Neural progenitor cell (in vitro differentiated cells): ENCODE measurements around the gene UBE2I. TPM values are rescaled to one million over a fixed set of nuclear protein-coding genes. Genes with fewer than 3 reads are reported as not detected.

ENCODE experiments used
- DNase-seq: peaks from one replicate; pipeline ENCODE4 v3.0.0-alpha.2; 2016; ENCODE audit warnings: low spot score
- H2AFZ ChIP-seq: fragments of 200-600 bp; sonication (generic); replicated peaks from 2 replicates; pipeline ENCODE4 v1.6.1; 2016; ENCODE audit warnings: antibody characterized with exemption
- H3F3A ChIP-seq: fragments of 200-600 bp; sonication (generic); 2 replicates; pipeline ENCODE4 v1.6.1; 2016; ENCODE audit warnings: antibody characterized with exemption, low read depth
- H3K27ac ChIP-seq: fragments of 200-600 bp; sonication (generic); 2 replicates; pipeline ENCODE4 v1.5.1; 2016; ENCODE audit warnings: mild to moderate bottlenecking
- H3K27me3 ChIP-seq: fragments of 200-600 bp; sonication (generic); 2 replicates; pipeline ENCODE4 v1.6.1; 2016; ENCODE audit warnings: mild to moderate bottlenecking, moderate library complexity
- H3K36me3 ChIP-seq: fragments of 200-600 bp; sonication (generic); 2 replicates; pipeline ENCODE4 v1.5.1; 2016
- H3K4me1 ChIP-seq: fragments of 200-600 bp; sonication (generic); 2 replicates; pipeline ENCODE4 v1.6.1; 2016; ENCODE audit warnings: mixed run types
- H3K4me2 ChIP-seq: fragments of 200-600 bp; sonication (generic); 2 replicates; pipeline ENCODE4 v1.6.1; 2016
- H3K4me3 ChIP-seq: fragments of 200-600 bp; sonication (generic); 2 replicates; pipeline ENCODE4 v1.5.1; 2016
- H3K79me2 ChIP-seq: fragments of 200-600 bp; sonication (generic); 2 replicates; pipeline ENCODE4 v1.6.1; 2016; ENCODE audit warnings: low read depth
- H3K9ac ChIP-seq: fragments of 200-600 bp; sonication (generic); 2 replicates; pipeline ENCODE4 v1.6.1; 2016
- H3K9me3 ChIP-seq: fragments of 200-600 bp; sonication (generic); 2 replicates; pipeline ENCODE4 v1.5.1; 2016; ENCODE audit warnings: low read depth
- H4K20me1 ChIP-seq: fragments of 200-600 bp; sonication (generic); 2 replicates; pipeline ENCODE4 v1.6.1; 2016; ENCODE audit warnings: low read depth
- H3K27ac Mint-ChIP-seq: 3 replicates; pipeline ENCODE4 v1.8.0; 2021; ENCODE audit warnings: mixed read lengths
- H3K27me3 Mint-ChIP-seq: 2 replicates; pipeline ENCODE4 v1.8.0; 2022; ENCODE audit warnings: low read depth, mild to moderate bottlenecking, inconsistent platforms, moderate library complexity, mixed read lengths; ENCODE audit not compliant: insufficient read depth
- H3K36me3 Mint-ChIP-seq: 3 replicates; pipeline ENCODE4 v1.8.0; 2021; ENCODE audit warnings: mixed read lengths
- H3K4me1 Mint-ChIP-seq: 3 replicates; pipeline ENCODE4 v1.8.0; 2021; ENCODE audit warnings: mixed read lengths
- H3K4me3 Mint-ChIP-seq: 3 replicates; pipeline ENCODE4 v1.8.0; 2021; ENCODE audit warnings: mild to moderate bottlenecking, moderate library complexity, mixed read lengths
- H3K9me3 Mint-ChIP-seq: 3 replicates; pipeline ENCODE4 v1.8.0; 2020; ENCODE audit warnings: mixed read lengths
- CTCF ChIP-seq: fragments of 200-600 bp; sonication (generic); IDR thresholded peaks from 2 replicates; pipeline ENCODE4 v1.5.1; 2017; ENCODE audit warnings: antibody characterized with exemption, mild to moderate bottlenecking
- EZH2 ChIP-seq: fragments of 200-600 bp; sonication (generic); IDR thresholded peaks from 2 replicates; pipeline ENCODE4 v1.6.1; 2017; ENCODE audit warnings: antibody characterized with exemption, mild to moderate bottlenecking, moderate library complexity
- EZH2phosphoT487 ChIP-seq: fragments of 200-600 bp; sonication (generic); IDR thresholded peaks from 2 replicates; pipeline ENCODE4 v1.6.1; 2017; ENCODE audit warnings: antibody characterized with exemption
- total RNA-seq: library from RNA; depleted of rRNA; stranded (reverse); fragments of >200 nt; gene quantifications from 2 replicates; pipeline ENCODE4 v1.2.3, GENCODE V29; 2015; ENCODE audit warnings: low replicate concordance

Gene UBE2I
- total RNA-seq, 1 donor from 2014 or later: 239 TPM

GRCh38 chr16:1280783-1281182 is 28.7 kb upstream of the UBE2I start:
- no peak for DNase-seq
- H3K4me2 ChIP-seq: no peak overlapping the region

DNA sequence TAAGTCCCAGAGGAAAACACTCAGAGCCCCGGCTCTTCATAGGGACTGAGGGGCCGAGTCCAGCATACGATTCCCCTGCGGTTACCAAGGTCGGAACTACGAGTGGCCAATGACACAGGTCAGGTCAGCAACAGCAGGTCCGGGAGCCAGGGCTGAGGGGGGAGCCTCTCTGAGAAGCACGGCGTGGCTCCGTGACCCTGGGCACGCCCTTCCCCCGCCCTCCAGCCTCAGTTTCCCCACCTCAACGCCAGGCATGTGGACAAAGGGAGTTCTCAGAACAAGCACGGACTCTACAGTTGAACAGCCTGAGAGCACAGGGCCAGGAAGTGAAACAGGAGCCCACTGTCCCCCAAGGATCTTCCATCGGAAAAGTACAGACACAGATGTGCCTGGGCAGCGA is 27.9 kb upstream of the UBE2I start:
- Histone ChIP-seq H3K36me3 (no peaks in the 10 kb centered on the region), H3K79me2 (no peaks in the 10 kb centered on the region), H3K4me1 (peaks cover 14% of the 10 kb centered on the region), H3F3A (peaks cover 6% of the 10 kb centered on the region), H3K9ac (no peak overlapping the region), H4K20me1 (no peaks in the 10 kb centered on the region), H3K4me3 (no peak overlapping the region), H3K27me3 (peaks cover 3% of the 10 kb centered on the region), H3K9me3 (no peaks in the 10 kb centered on the region), H3K27ac (no peak overlapping the region), H2AFZ (no peak overlapping the region), H3K4me2 (no peak overlapping the region)
- DNase-seq: no peak
- TF ChIP-seq EZH2 (no peak), EZH2phosphoT487 (no peak)
- Mint-ChIP-seq H3K36me3 (no peaks in the 10 kb centered on the region), H3K4me3 (no peak overlapping the region), H3K4me1 (peaks cover 10% of the 10 kb centered on the region), H3K27me3 (peaks cover 3% of the 10 kb centered on the region), H3K27ac (no peak overlapping the region), H3K9me3 (no peaks in the 10 kb centered on the region)

More at GRCh38 chr16:1280783-1281182, 28.7 kb upstream of the UBE2I start:
- Histone ChIP-seq H3F3A (peaks cover 6% of the 10 kb centered on the region), H3K79me2 (no peaks in the 10 kb centered on the region), H4K20me1 (no peaks in the 10 kb centered on the region), H3K4me1 (peaks cover 14% of the 10 kb centered on the region), H3K4me3 (no peak overlapping the region), H3K9ac (no peak overlapping the region), H3K27ac (no peak overlapping the region), H3K9me3 (no peaks in the 10 kb centered on the region), H2AFZ (no peak overlapping the region), H3K36me3 (no peaks in the 10 kb centered on the region), H3K27me3 (no peaks in the 10 kb centered on the region)
- H3K9me3 Mint-ChIP-seq: no peaks in the 10 kb centered on the region
- H3K27ac Mint-ChIP-seq: no peak overlapping the region
- peaks cover 3% of the 10 kb centered on the region for H3K27me3 Mint-ChIP-seq
- peaks cover 10% of the 10 kb centered on the region for H3K4me1 Mint-ChIP-seq
- no peaks in the 10 kb centered on the region for H3K36me3 Mint-ChIP-seq
- H3K4me3 Mint-ChIP-seq: no peak overlapping the region
- TF ChIP-seq CTCF (no peak), EZH2 (no peak), EZH2phosphoT487 (no peak)

DNA sequence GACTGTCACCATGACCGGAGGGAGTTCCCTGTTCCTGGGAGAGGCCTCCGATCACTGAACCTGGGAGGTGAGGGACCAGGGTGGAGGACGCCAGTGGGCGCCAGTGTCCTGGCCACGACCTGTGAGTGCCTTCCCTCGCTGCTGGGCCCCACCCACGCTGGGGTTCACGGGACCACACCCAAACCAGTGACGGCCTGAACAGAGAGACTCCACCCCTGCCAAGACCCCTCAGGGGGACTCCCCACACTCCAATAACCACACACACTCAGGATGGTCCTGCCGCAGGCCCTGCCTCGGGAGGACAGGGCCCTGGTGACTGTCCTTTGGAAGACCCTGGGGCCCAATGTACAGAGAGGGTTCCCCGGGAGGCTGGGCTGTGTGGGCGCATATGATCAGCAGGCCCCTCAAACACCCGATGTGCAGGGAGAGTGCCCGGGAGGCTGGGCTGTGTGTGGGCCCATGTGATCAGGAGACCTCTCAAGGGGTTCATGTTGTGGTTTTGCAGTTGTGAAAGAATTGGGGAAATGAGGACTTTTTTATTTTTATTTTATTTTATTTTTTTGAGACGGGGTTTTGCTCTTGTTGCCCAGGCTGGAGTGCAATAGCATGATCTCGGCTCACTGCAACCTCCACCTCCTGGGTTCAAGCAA is 27.0 kb upstream of the UBE2I start:
- Histone ChIP-seq H3K4me1 (peaks cover 14% of the 10 kb centered on the region), H3K4me3 (no peak overlapping the region), H3F3A (peaks cover 6% of the 10 kb centered on the region), H3K27ac (no peak overlapping the region), H3K27me3 (peaks cover 13% of the 10 kb centered on the region), H3K9me3 (no peaks in the 10 kb centered on the region), H4K20me1 (no peaks in the 10 kb centered on the region), H3K36me3 (no peaks in the 10 kb centered on the region), H3K79me2 (no peaks in the 10 kb centered on the region), H3K9ac (no peak overlapping the region), H3K4me2 (no peak overlapping the region), H2AFZ (no peak overlapping the region)
- TF ChIP-seq EZH2 (no peak), CTCF (no peak), EZH2phosphoT487 (no peak)
- Mint-ChIP-seq H3K4me1 (peaks cover 10% of the 10 kb centered on the region), H3K27ac (no peak overlapping the region), H3K4me3 (no peak overlapping the region), H3K27me3 (peaks cover 4% of the 10 kb centered on the region), H3K9me3 (no peaks in the 10 kb centered on the region), H3K36me3 (no peaks in the 10 kb centered on the region)
- no peak for DNase-seq

DNA sequence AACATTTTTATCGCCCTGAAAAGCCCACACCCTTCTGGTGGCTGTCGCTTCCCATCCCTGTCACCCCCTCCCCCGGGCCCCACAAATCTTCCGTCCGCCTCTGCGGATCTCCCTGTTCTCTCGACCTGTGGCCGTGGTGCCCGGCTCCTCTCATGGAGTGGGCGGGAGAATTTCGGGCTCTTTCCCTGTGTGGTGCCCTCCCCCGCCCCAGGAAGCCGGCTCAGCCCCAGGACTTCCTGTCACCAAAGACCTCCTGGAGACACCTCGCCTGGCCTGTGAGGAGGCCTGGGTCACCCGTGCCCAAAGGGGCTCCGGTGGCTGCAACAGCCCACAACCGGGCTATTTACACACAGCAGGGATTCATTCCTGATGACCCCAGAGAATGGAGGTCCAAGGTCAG is 26.1 kb upstream of the UBE2I start:
- no peak overlapping the region for H3K4me3 ChIP-seq
- no peak overlapping the region for H3K4me2 ChIP-seq
- no peaks in the 10 kb centered on the region for H3K9me3 ChIP-seq
- Mint-ChIP-seq H3K36me3 (no peaks in the 10 kb centered on the region), H3K27ac (no peak overlapping the region), H3K4me1 (peaks cover 10% of the 10 kb centered on the region), H3K4me3 (no peak overlapping the region), H3K9me3 (no peaks in the 10 kb centered on the region), H3K27me3 (peaks cover 10% of the 10 kb centered on the region)
- DNase-seq: no peak
- no peak overlapping the region for H3K9ac ChIP-seq
- H3K36me3 ChIP-seq: no peaks in the 10 kb centered on the region
- H3F3A ChIP-seq: peaks cover 5% of the 10 kb centered on the region
- peaks cover 21% of the 10 kb centered on the region for H3K27me3 ChIP-seq
- peaks cover 6% of the 10 kb centered on the region for H3K4me1 ChIP-seq
- H2AFZ ChIP-seq: no peak overlapping the region
- no peak overlapping the region for H3K27ac ChIP-seq
- H3K79me2 ChIP-seq: no peaks in the 10 kb centered on the region
- no peak for TF ChIP-seq EZH2
- no peak for TF ChIP-seq EZH2phosphoT487
- TF ChIP-seq CTCF: no peak
- H4K20me1 ChIP-seq: no peaks in the 10 kb centered on the region
